ENCODE data around the gene CBLB.

Gene CBLB

DNA sequence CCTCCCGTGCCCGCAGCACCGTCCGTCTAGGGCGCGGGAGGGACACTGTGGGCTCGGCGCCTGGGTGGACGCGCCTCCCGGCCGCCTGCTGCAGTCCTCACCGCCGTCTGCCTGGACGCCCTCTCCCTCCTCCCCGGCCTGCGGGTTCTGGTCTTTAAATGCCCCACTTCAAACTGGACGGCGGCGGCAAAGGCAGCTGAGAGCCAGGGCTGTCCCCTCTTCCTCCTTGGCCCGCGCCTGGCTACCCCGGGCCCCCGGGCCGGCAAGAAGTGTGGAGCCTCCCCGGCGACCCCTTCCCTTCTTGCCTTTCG is 426 bp downstream of the CBLB start:
- POLR2A ChIA-PET = no interaction called here
- TF ChIP-seq, protein P1, sequence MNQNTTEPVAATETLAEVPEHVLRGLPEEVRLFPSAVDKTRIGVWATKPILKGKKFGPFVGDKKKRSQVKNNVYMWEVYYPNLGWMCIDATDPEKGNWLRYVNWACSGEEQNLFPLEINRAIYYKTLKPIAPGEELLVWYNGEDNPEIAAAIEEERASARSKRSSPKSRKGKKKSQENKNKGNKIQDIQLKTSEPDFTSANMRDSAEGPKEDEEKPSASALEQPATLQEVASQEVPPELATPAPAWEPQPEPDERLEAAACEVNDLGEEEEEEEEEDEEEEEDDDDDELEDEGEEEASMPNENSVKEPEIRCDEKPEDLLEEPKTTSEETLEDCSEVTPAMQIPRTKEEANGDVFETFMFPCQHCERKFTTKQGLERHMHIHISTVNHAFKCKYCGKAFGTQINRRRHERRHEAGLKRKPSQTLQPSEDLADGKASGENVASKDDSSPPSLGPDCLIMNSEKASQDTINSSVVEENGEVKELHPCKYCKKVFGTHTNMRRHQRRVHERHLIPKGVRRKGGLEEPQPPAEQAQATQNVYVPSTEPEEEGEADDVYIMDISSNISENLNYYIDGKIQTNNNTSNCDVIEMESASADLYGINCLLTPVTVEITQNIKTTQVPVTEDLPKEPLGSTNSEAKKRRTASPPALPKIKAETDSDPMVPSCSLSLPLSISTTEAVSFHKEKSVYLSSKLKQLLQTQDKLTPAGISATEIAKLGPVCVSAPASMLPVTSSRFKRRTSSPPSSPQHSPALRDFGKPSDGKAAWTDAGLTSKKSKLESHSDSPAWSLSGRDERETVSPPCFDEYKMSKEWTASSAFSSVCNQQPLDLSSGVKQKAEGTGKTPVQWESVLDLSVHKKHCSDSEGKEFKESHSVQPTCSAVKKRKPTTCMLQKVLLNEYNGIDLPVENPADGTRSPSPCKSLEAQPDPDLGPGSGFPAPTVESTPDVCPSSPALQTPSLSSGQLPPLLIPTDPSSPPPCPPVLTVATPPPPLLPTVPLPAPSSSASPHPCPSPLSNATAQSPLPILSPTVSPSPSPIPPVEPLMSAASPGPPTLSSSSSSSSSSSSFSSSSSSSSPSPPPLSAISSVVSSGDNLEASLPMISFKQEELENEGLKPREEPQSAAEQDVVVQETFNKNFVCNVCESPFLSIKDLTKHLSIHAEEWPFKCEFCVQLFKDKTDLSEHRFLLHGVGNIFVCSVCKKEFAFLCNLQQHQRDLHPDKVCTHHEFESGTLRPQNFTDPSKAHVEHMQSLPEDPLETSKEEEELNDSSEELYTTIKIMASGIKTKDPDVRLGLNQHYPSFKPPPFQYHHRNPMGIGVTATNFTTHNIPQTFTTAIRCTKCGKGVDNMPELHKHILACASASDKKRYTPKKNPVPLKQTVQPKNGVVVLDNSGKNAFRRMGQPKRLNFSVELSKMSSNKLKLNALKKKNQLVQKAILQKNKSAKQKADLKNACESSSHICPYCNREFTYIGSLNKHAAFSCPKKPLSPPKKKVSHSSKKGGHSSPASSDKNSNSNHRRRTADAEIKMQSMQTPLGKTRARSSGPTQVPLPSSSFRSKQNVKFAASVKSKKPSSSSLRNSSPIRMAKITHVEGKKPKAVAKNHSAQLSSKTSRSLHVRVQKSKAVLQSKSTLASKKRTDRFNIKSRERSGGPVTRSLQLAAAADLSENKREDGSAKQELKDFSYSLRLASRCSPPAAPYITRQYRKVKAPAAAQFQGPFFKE (tag by site-specific recombination; IDR thresholded peaks at IDR 0.05; ENCODE audit: borderline replicate concordance) = no peak
- TF ChIP-seq, protein P2, sequence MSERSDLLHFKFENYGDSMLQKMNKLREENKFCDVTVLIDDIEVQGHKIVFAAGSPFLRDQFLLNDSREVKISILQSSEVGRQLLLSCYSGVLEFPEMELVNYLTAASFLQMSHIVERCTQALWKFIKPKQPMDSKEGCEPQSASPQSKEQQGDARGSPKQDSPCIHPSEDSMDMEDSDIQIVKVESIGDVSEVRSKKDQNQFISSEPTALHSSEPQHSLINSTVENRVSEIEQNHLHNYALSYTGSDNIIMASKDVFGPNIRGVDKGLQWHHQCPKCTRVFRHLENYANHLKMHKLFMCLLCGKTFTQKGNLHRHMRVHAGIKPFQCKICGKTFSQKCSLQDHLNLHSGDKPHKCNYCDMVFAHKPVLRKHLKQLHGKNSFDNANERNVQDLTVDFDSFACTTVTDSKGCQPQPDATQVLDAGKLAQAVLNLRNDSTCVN (tag by site-specific recombination; optimal IDR thresholded peaks at IDR 0.05) = peak; percentile 80
- TF ChIP-seq, protein P3, sequence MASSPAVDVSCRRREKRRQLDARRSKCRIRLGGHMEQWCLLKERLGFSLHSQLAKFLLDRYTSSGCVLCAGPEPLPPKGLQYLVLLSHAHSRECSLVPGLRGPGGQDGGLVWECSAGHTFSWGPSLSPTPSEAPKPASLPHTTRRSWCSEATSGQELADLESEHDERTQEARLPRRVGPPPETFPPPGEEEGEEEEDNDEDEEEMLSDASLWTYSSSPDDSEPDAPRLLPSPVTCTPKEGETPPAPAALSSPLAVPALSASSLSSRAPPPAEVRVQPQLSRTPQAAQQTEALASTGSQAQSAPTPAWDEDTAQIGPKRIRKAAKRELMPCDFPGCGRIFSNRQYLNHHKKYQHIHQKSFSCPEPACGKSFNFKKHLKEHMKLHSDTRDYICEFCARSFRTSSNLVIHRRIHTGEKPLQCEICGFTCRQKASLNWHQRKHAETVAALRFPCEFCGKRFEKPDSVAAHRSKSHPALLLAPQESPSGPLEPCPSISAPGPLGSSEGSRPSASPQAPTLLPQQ (tag by site-specific recombination; IDR thresholded peaks at IDR 0.05) = no peak
- TF ChIP-seq, protein P4, sequence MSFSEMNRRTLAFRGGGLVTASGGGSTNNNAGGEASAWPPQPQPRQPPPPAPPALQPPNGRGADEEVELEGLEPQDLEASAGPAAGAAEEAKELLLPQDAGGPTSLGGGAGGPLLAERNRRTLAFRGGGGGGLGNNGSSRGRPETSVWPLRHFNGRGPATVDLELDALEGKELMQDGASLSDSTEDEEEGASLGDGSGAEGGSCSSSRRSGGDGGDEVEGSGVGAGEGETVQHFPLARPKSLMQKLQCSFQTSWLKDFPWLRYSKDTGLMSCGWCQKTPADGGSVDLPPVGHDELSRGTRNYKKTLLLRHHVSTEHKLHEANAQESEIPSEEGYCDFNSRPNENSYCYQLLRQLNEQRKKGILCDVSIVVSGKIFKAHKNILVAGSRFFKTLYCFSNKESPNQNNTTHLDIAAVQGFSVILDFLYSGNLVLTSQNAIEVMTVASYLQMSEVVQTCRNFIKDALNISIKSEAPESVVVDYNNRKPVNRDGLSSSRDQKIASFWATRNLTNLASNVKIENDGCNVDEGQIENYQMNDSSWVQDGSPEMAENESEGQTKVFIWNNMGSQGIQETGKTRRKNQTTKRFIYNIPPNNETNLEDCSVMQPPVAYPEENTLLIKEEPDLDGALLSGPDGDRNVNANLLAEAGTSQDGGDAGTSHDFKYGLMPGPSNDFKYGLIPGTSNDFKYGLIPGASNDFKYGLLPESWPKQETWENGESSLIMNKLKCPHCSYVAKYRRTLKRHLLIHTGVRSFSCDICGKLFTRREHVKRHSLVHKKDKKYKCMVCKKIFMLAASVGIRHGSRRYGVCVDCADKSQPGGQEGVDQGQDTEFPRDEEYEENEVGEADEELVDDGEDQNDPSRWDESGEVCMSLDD (tag by site-specific recombination; IDR thresholded peaks at IDR 0.05) = 0 out of 2 replicates have a peak, but pooled peaks have one; percentile 18
- no peak for TF ChIP-seq ZBTB1 (tag by site-specific recombination; IDR thresholded peaks at IDR 0.05)
- no peak for TF ChIP-seq ZNF843 (tag by site-specific recombination; IDR thresholded peaks at IDR 0.05)
- TF ChIP-seq ZNF777 (tag by site-specific recombination; IDR thresholded peaks at IDR 0.05; ENCODE audit: borderline replicate concordance) = peak; percentile 24; the same call in 1 of the 2 replicates
- TF ChIP-seq ZNF2 (tag by site-specific recombination; IDR thresholded peaks at IDR 0.05) = 0 out of 2 replicates have a peak, but pooled peaks have one; percentile 19
- peak; percentile 50 for TF ChIP-seq ZBTB8A (tag by site-specific recombination; IDR thresholded peaks at IDR 0.05)
- TF ChIP-seq, protein P5, sequence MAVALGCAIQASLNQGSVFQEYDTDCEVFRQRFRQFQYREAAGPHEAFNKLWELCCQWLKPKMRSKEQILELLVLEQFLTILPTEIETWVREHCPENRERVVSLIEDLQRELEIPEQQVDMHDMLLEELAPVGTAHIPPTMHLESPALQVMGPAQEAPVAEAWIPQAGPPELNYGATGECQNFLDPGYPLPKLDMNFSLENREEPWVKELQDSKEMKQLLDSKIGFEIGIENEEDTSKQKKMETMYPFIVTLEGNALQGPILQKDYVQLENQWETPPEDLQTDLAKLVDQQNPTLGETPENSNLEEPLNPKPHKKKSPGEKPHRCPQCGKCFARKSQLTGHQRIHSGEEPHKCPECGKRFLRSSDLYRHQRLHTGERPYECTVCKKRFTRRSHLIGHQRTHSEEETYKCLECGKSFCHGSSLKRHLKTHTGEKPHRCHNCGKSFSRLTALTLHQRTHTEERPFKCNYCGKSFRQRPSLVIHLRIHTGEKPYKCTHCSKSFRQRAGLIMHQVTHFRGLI (tag by site-specific recombination; IDR thresholded peaks at IDR 0.05) = peak; percentile 25; the same call in 1 of the 2 replicates
- no peak for TF ChIP-seq ZNF366 (tag by site-specific recombination; conservative IDR thresholded peaks at IDR 0.05)
- CTCF ChIA-PET = no interaction called here

More for the DNA sequence above, 426 bp downstream of the CBLB start:
- Histone ChIP-seq H3K4me3 (ENCODE audit: low read depth, low read length) (peak overlapping the region; percentile 98), H3K36me3 (ENCODE audit: control insufficient read depth in 2 of 2, insufficient read depth in 1 of 2, low read length in 2 of 2) (no peaks in the 10 kb centered on the region), H3K4me1 (ENCODE audit: control insufficient read depth, insufficient read depth, low read length) (0 out of 2 replicates have a peak, but pooled peaks cover 4% of the 10 kb centered on the region), H3K27ac (ENCODE audit: extremely low read depth, low read depth, low read length) (peak overlapping the region; percentile 80; the same call in 1 of the 2 replicates), H3K9me3 (ENCODE audit: control insufficient read depth, insufficient read depth, low read depth, low read length) (no peaks in the 10 kb centered on the region)

All from HEK293 (cell line).